Activated CD8-positive, alpha-beta memory T cell treated with anti-CD3 and anti-CD28 coated beads, Interleukin-2, amount 50 U/mL, for 24 hours (primary cell): ENCODE results near the gene DLL1.
A peak's percentile ranks its signal among the peaks of the same experiment; 100 is the strongest.
"Not testable (repeated sequence)": the region's sequence is repeated elsewhere in the genome, so short reads cannot be mapped to it uniquely, and the experiment has no call there.

ENCODE experiments used
- DNase-seq: peaks from one replicate; pipeline ENCODE4 v3.0.0-alpha.2; 2020; ENCODE audit errors: extremely low read depth

DLL1 gene, protein sequence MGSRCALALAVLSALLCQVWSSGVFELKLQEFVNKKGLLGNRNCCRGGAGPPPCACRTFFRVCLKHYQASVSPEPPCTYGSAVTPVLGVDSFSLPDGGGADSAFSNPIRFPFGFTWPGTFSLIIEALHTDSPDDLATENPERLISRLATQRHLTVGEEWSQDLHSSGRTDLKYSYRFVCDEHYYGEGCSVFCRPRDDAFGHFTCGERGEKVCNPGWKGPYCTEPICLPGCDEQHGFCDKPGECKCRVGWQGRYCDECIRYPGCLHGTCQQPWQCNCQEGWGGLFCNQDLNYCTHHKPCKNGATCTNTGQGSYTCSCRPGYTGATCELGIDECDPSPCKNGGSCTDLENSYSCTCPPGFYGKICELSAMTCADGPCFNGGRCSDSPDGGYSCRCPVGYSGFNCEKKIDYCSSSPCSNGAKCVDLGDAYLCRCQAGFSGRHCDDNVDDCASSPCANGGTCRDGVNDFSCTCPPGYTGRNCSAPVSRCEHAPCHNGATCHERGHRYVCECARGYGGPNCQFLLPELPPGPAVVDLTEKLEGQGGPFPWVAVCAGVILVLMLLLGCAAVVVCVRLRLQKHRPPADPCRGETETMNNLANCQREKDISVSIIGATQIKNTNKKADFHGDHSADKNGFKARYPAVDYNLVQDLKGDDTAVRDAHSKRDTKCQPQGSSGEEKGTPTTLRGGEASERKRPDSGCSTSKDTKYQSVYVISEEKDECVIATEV

DNA sequence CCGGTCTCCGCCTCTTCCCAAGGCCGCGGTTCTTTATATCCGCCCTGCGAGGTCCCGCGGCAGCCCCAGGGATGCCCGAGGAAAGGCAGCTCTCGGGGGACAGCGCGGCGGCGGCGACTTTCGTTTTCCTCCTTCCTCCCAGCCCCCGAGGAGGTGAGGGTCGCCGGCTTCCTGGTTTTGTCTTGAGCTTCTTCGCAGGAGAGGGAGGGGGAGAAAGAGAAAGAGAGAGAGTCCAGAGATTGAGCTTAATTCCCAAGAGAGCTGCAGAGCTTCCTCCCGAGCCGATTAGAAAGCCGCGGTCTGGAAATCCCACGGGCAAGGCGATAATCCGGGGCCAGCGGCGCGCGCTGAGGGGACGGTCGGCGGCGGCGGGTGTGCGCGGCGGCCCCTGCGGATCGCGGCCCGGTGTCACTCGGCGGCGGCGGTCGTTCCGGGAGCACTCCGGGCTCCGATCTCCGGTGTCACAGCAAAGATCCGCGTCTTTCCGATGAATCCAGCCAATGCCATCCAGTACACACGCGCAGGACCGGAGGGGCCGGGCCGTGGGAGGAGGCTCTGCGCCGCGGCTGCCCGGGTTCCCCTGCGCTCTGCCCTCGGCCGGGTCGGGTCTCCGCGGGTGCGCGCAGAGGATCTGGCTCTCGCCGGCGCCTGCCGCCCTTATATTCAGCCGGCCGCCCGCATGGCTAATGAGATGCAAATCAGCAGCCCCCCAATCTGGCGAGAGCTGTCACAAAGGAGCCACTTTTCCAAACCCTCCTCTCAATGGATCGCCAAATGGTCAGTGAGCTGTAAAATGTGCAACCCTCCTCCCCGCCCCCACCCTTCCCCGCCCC is at the start of gene DLL1:
Gene DLL1 (minus strand): TSS at position 783 of the 833 bp plus-strand sequence. CDS start 939 bp downstream, outside the sequence.
- DNase-seq = no peak

DNA sequence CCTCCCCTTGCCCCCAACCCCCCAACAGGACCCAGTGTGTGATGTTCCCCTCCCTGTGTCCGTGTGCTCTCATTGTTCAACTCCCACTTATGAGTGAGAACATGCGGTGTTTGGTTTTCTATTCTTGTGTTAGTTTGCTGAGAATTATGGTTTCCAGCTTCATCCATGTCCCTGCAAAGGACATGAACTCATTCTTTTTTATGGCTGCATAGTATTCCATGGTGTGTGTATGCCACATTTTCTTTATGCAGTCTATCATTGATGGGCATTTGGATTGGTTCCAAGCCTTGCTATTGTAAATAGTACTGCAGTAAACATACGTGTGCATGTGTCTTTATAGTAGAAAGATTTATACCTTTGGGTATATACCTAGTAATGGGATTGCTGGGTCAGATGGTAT is 44.3 kb upstream of the DLL1 start:
- DNase-seq = not testable (repeated sequence)

DNA sequence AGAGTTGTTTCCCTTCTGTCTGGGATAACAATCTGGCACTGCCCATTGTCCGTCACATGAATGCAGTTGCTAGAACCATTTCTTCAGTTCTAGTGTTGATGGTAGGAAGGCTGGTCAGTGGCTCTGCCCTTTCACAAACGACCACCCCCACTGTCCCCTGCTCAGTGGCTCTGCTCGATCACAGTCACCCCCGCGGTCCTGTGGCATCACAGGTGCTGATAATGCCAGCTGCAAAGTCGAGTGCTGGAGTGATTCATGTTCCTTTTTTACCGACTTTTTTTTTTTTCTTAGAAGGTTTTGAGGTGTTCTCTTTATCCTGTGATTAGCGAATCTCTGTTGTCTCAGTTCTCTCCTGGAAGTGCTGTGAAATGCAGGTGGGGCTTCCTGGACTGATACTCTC is 38.4 kb upstream of the DLL1 start:
- DNase-seq = no peak

DNA sequence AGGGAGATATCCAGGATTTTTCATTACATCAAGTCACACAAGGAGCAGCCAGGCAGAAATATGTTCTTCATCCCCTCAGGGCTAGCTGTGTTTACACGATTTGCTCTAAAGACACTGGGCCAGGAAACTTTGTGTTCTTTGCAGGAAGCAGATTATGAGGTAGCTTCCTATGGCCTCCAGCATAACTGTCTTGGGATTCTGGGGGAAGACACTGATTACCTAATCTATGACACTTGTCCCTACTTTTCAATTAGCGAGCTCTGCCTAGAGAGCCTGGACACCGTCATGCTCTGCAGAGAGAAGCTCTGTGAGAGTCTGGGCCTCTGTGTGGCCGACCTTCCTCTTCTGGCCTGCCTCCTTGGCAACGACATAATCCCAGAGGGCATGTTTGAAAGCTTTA is 26.8 kb upstream of the DLL1 start:
- DNase-seq = no peak

DNA sequence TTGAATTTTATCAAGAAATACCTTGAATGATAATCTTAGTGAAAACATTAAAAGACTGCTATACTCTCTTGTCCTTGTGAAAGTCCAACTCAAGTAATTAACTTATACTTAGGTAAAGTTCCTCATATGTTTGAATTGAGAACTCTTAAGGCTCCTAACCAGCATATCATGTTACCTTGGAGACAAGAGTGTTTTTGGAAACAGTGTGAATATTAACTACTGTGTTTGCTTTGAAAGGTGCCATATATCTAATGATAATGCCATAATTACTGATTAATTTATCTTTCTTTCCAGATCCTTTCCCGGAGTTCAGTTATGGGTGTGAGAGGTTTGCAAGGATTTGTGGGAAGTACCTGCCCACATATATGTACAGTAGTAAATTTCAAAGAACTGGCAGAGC is 26.2 kb upstream of the DLL1 start:
- DNase-seq = no peak

DNA sequence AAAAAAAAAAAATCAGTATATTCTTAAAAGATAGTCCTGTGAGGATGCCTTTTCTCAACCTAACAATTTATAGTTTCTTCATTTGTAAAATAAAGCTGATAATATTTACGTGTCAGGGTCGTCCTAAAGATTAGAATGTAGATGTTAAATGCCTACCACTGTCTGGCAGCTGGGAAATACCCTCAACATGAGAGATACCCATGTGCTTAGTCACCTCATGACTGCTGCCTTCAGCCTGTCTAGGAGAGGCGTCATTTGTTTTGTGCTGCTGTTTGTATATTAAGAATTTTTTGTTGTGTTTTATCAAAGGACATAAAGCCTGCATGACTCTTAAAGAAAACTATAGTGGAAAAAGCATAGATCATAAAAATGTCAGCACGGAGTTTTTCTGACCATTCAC is 25.2 kb upstream of the DLL1 start:
- no peak for DNase-seq

DNA sequence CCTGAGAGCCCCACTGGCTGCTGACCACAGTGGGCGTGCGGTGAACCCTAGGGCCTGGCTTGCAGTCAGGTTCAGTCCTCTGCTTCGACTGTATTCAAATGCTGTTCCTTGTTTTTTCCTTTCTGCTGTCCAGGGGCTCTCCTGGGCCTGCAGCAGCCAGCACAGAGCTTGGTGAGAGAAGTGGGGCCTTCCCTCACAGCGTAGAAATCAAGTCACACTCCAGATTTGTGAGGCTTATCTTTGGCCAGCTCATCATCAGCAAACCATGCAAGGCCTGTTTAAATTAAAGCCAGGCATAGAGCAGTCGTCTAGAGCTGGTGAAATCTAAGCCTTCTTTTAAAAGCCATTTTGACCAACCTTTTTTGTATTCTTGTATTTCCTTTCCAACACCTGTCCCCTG is 24.1 kb upstream of the DLL1 start:
- DNase-seq = no peak

DNA sequence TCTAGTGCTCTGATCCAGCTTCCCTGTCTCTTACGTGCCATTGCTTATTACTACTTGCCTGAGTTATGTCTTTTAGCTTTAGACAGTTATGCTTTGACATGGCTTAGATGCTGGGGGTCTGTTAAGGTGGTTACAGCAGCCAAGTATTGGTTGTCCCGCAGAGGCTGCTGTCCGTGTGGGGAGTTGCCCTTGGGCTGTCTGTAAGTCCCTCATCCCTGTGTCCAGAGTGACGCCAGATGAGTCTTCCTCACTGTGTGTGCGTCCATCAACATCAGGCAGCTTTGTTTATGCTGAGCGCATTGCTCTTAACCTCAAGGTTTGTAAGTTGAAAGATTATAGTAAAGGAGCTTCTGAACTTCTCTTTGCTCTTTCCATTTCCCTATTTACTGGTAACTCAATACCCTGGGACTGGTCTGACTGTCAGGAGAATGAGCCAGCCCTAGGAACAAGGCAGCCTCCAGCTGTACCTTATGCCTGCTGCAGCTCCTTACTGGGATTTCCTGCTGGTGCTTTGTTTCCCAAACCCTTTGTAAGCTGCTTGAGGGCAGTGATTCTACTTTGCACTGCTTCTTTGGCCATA is 22.9 kb upstream of the DLL1 start:
- DNase-seq = no peak

DNA sequence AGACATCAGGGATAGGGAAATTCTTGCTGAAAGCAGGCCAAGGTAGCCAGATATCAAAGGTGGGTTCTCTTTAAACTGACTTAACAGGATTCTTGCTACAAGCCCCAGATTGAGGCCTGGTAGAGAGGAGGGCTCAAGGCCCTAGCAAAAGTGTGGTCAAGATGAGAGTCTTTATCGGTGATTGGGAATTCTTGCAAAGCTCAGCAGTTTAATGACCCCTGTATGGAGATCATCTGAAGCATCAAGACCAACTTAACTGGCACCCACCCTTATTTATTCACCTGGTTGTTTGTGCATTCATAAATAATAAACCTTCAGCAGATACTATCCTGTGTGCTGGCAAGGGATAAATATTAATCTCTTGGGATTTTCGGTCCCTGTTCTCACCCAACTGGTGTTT is 22.0 kb upstream of the DLL1 start:
- no peak for DNase-seq

DNA sequence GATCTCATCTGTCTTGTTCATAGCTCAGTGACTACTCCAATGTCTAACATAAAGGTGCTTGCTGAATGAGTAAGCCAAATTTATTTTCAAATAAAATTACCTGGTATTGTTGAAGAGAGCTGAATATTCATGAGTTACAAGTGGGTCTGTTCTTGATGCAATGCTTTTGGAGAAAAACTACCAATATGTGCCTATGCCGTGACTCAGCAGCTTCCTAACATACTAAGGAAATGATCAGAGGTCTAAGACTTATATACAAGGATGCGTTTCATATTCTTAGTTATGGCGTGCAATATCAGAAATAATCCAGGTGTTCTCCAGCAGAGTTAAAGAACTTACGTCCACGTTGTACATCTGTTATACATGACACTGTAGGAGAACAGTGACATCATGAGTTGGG is 20.8 kb upstream of the DLL1 start:
- no peak for DNase-seq

DNA sequence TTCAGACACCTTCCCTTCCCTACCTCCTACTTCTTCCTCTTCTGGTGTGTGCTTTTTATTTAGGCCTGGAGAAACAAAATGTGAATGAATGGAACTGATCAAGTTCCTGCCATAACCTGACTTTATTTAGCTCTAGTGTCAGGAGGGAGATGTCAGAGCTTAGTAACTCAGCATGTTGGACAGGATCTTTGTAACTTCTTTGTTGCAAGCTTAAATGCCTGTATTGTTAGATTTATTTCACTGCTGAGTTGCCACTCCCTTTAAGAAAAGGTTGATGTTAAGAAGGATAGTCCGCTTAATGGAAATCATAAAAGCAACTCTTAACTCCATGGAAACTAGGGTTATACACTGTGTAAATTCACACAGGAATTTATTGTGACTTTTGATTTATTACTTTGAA is 17.9 kb upstream of the DLL1 start:
- no peak for DNase-seq

DNA sequence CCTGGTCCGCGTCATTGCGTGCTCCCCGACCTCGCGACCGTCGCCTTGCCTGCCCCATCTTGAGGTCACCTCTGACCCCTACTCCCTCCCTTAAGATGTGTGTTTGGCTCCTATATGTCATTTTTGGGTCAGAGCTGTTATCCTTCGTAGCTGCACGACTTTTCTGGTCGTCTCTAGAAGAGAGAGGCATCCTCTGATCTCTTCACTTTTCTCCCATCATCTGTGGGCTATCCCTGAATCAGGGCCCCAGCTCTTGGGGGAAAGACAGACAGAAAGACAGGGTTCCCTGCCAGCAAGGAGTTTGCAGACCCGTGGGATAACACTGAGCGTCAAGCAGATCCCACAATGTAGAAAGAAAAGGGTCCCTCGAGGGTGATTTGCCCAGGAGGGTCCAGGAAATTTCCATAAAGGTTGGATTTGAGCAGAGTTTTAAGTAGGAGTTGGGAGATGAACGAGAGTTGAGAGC is 16.2 kb upstream of the DLL1 start:
- no peak for DNase-seq

DNA sequence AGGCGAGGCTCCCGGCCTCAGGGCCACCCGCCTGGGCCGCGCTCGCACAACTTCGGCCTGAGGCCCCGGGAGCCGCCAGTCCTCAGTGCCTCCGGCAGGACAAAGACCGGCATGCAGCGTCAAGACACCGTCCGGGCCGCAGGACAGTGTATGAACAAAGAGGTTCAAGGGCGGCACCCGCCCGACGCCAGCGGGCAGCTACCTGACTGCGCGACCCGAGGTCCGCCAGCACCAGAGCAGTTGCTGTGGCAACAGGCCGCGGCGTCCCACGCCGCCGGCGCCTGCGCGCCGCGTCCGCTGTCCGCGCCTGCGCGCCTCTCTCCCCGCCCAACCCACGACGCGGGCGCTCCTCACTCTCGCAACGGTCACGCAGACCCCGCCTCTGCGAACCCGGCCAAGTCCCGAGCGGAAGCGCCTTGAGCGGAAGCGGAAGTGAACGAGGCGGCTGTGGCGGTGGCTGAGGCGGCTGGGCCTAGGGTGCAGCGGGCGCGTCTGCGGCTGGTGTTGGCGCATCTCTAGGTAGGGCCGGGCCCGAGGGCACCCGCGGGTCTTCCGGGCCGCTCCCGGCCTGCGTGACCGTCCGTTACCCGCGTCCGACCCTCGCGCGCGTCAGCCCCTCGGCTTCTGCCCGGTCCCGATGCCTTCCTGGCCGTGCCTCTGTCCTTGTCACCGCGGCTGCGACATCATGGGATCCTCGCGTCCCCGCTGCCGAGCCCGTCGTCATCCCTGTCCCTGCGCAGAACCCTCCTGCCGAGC is 15.6 kb upstream of the DLL1 start, which contains the start of gene FAM120B:
Gene FAM120B (plus strand): TSS at position 435 of the 756 bp plus-strand sequence. CDS start 10,633 bp downstream, outside the sequence.
- DNase-seq = peak; percentile 82

DNA sequence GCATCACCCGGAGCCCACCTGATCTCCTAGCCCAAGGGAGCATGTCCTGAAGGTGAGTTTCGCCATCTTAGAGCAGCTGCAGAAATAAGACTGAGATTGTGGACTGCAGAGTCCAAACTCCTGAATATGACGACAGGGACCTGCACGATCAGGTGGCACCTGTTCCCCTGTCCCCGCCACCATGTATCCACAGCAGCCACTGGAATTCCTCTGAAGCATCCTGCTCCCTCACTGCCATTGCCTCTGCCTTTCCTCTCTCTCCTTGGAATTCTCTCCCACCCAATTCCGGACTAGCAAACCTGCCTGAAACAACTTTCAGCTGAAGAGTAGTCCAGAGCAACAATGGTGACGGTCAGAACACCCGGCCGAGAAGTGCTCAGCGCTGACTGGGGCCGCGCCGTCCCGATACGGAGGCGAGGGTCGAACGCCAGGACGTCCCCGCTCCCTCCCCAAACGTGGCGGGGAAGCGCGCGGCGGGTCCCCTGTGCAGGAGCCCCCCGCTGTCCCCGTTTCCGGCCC is 15.0 kb upstream of the DLL1 start:
- DNase-seq = no peak

DNA sequence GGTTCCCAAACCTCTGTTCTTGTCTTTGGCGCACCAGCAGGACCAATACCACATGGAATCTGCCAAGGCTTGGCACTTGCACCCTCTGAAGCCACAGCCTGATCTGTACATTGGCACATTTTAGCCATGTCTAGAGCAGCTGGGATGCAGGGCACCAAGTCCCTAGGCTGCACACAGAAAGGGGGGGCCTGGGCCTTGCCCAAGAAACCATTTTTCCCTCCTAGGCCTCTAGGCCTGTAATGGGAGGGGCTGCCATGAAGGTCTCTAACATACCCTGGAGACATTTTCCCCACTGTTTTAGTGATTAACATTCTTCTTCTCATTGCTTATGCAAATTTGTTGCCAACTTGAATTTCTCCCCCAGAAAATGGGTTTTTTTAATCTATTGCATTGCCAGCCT is 10.3 kb upstream of the DLL1 start:
- DNase-seq = no peak

DNA sequence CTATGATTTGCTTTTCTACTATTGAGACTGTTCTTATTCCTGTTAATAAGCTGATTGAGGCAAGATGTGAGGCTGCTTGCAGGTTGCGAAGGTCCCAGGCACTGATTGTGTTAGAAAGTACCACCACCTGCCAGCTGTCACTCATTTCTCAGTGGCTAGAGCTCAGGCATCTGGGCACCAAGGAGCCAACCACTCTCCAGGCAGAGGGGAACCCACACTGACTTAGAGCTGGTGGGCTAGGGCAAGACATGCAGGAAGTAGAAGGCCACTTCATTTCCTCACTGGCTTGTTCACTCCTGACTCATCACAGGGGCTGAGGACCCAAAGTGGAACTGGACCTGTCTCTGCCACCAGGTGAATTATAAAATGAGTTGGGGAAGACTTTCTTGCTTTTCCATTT is 7.8 kb upstream of the DLL1 start:
- DNase-seq = no peak

DNA sequence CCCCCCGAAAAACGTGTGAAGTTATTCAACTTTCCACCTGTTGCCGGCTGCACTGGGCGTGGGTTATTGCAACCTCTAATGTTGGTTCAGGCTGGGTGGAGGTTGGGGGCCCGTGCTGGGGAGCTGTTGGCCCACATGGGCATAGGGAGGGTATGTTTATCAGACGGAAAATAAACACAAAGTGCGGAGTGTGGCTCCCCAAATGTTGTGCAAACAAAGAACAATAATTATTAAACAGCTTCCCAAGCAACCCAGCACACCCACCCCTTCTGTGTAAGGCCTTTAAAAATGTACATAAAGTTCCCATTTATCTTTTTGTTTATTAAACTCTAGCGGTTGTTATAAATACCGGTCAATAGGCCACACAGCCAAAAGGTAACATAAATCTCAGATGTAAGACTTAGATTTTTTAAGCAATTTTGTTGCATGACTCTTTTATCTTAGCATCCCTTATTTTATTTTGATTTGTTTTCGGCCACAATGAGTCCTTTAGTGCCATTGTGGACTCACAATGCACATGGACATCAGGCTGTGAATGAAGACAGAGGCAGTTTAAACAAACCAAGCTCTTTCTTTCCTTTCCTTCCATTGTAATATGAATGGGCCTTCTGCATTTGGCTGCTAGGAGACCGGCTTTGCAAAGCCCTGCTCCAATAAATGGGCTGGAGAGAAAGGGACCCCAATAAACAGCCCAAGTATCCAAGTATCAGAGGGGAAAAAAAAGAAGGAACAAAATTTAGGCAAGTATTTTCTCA is 6.9 kb upstream of the DLL1 start:
- DNase-seq = no peak

DNA sequence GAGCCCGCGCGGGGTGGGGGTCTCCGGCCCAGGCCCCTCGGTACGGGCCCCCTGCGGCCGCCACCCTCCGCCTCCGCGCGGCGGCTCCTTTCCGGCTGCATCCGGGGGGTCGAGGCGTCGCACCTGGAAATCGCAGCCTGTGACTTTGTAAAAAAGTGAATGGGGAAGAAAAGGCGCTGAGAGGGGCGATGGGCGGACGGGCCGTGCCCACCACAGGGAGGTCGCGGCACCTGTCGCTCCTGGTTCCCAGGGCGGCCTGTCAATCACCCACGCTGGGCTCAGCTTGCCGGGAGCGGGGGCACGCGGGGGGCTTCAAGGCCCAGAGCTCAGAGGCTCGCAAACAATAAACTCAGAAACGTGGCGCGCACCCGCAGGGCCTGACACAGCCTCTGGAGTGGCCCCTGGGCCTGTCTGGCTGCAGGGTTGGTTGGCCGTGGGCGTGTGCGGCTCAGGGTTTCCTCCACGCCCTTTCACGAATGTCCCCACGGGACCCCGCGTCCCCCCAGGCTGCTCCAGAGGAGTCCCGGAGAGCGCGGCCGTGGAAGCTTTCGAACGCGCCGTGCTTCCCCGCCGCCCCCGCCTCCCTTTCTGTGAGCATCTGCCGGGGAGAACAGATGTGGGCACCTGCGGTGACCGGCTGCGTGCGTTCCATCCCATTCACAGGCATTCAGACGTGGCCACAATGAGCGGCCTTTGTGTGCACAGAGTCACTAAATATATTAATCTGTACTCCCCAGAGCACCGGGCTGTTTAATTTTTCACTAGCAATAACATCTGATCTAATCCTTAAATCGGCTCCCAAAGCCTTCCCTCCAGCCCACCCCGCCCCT is 6.1 kb upstream of the DLL1 start:
- DNase-seq = no peak

DNA sequence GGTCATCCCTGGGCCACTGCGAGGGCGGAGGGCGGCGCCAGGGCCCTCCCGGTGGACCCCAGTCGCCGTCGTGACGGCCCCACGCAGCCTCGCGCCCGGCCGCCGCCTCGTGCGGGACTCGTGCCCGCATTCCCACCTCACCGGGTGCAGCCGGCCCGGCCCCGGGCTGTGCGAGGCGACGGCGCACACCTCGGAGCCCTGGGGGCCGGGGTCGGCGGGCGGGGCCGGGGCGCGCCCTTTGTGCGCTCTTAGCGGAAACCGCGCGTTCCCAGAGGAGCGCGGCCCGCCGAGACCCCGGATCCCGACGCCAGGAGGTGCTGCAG is 5.5 kb upstream of the DLL1 start:
- no peak for DNase-seq
